ENCODE results near the gene MTMR4. TPM values are rescaled to one million over a fixed set of nuclear protein-coding genes. Genes with fewer than 3 reads are reported as not detected.

The MTMR4 gene
- polyA plus RNA-seq: 34.6 and 37.6 TPM in 2 replicates

DNA sequence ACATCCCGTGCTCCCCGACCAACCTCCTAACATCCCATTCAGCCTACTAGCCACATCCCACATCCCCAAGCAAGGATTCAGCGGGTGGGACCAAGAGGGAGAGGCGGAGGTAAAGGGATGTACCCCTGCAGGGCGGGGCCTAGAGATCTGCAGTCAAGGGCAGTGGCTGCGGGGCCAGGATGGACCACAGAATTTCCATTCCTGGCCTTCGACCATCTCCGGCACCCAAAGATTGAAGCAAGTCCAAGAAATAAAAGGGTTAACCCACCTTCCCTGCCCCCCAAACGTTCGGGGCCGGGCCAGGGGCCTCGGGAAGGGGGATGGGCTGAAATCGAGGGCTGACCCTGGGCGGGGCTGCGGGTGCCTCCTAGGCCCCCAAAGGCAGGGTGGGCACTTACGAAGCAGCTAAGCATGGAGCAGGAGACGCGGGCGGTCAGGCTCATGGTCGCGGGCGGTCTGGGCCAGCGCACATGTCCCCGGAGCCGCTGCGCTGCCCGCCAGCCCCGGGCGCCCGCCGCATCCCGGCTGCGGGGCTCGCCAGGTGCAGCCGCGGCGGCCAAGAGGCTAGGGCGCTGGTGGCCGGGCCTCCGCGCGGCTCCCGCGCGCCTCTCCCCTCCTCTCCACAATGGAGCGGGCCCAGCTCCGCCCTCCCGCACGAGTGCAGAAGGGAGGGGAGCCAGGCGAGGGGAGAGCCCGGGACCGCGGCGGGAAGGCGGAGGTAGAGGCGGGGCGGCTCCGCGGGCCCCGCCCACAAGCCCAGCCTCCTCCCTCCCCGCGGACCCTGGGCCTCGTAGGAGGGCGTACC, at the start of gene MTMR4:
MTMR4 (minus strand) TSS at position 674 of the 805 bp plus-strand sequence; CDS start at position 443, 231 bp downstream.

DNA sequence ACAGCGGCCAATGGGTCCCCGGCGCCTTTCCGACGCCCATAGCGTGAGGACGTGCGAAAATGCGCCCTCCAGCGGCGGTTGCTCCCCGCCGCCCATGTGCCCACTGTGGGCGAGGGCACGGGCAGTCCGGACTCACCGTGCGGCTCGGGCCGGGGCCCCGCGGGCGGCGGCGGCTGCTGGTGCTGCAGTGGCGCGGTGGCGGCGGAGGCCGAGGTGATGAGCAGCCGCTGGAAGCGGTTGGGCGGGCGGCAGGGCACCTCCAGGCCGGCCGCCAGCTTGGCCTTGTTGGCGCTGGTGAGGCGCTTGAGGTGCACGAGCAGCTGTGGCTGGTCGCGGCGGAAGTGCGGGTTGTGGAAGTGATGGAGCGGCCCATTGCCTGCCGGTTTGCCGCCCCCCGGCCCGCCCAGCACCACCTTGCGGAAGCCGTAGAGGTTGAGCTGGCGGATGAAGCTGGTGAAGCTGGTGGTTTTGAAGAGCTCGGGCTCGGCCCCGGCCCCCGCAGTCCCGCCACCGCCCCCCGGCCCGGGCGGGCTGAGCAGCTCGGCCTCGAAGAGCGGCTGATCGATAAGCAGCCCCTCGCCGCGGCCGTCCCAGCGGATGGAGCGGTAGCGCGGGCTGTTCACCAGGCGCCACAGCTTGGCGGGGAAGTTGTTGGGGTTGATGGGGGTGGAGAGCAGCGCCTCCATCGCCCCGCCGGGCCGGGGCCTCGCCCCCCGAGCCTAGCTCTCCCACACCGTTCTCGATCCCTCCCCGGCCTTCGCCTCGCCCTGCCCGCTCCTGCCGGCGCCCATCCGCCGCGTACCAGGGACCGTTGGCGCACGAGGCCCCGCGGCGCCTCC, 26.6 kb downstream of the MTMR4 start, which contains the start of gene HSF5:
HSF5 (minus strand) TSS at position 820 of the 839 bp plus-strand sequence; CDS start at position 686, 134 bp downstream.

Other genes starting within 250 kb of the MTMR4 start
- gene MPO, start 233.7 kb downstream of the MTMR4 start, polyA plus RNA-seq: 0.52 and 2.9 TPM in 2 replicates
- 6.9 and 13.2 TPM in 2 replicates for gene TSPOAP1, start 185.8 kb downstream of the MTMR4 start, polyA plus RNA-seq
- 34.1 and 47.8 TPM in 2 replicates for gene SUPT4H1, start 162.4 kb downstream of the MTMR4 start, polyA plus RNA-seq
- 0.99 and 4.0 TPM in 2 replicates for gene RNF43, start 97.1 kb downstream of the MTMR4 start, polyA plus RNA-seq
- gene HSF5, start 26.2 kb downstream of the MTMR4 start, polyA plus RNA-seq: not detected in 2 replicates
- 0.59 and 2.9 TPM in 2 replicates for gene TEX14, start 177.4 kb upstream of the MTMR4 start, polyA plus RNA-seq
- 86.6 and 103 TPM in 2 replicates for gene RAD51C, start 178.0 kb upstream of the MTMR4 start, polyA plus RNA-seq
- 0.43 and 4.2 TPM in 2 replicates for gene PPM1E, start 241.2 kb upstream of the MTMR4 start, polyA plus RNA-seq

Measured in Purkinje cell (primary cell).